Measurements from ENCODE around the gene GCN1.

The GCN1 gene

GRCh38 chr12:120228291-120229070 is 34.0 kb upstream of the GCN1 start:
- DNase-seq (ENCODE audit: low spot score) = peak; percentile 89

GRCh38 chr12:120228041-120228290 is 33.5 kb upstream of the GCN1 start:
- DNase-seq (ENCODE audit: low spot score) = no peak

- DNase-seq (ENCODE audit: low spot score) = no peak
Observed at GRCh38 chr12:120227233-120228040, 32.9 kb upstream of the GCN1 start.

- DNase-seq (ENCODE audit: low spot score) = peak; percentile 52
Observed at GRCh38 chr12:120225852-120226640, 31.5 kb upstream of the GCN1 start.

- no peak for DNase-seq (ENCODE audit: low spot score)
Observed at GRCh38 chr12:120225200-120225558, 30.7 kb upstream of the GCN1 start.

GRCh38 chr12:120224304-120225199 is 30.0 kb upstream of the GCN1 start:
- DNase-seq (ENCODE audit: low spot score) = peak; percentile 43

- no peak for DNase-seq (ENCODE audit: low spot score)
Observed at GRCh38 chr12:120223458-120224303, 29.2 kb upstream of the GCN1 start.

- DNase-seq (ENCODE audit: low spot score) = no peak
Observed at GRCh38 chr12:120222288-120222832, 27.8 kb upstream of the GCN1 start.

GRCh38 chr12:120221576-120221900 is 27.0 kb upstream of the GCN1 start:
- DNase-seq (ENCODE audit: low spot score) = no peak

- no peak for DNase-seq (ENCODE audit: low spot score)
Observed at GRCh38 chr12:120220838-120221575, 26.5 kb upstream of the GCN1 start.

- DNase-seq (ENCODE audit: low spot score) = no peak
Observed at GRCh38 chr12:120218680-120219606, 24.4 kb upstream of the GCN1 start.

- DNase-seq (ENCODE audit: low spot score) = no peak
Observed at GRCh38 chr12:120216742-120217605, 22.5 kb upstream of the GCN1 start.

- no peak for DNase-seq (ENCODE audit: low spot score)
Observed at GRCh38 chr12:120215766-120216735, 21.5 kb upstream of the GCN1 start.

- DNase-seq (ENCODE audit: low spot score) = no peak
Observed at GRCh38 chr12:120215357-120215735, 20.8 kb upstream of the GCN1 start.

- DNase-seq (ENCODE audit: low spot score) = no peak
Observed at GRCh38 chr12:120214626-120215356, 20.3 kb upstream of the GCN1 start.

GRCh38 chr12:120213758-120214157 is 19.2 kb upstream of the GCN1 start:
- no peak for DNase-seq (ENCODE audit: low spot score)
